ENCODE results near the gene PTBP1. TPM values are rescaled to one million over a fixed set of nuclear protein-coding genes. Genes with fewer than 3 reads are reported as not detected.

PTBP1 gene
- total RNA-seq, 1 experiment from 2014 or later = 197 TPM

DNA sequence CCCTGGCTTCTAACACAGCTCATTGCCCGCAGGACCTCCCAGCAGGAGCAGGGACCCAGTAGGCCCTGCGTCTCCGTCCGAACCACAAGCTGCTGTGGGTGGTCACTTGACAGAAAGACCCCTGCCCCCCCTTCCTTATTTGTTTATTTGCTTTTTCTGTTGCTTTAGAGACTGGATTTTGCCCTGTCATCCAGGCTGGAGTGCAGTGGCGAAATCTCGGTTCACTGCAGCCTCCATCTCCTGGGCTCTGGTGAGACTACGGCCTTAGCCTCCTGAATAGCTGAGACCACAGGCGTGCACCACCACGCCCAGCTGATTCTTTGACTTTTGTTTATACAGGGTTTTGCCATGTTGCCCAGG, 7.6 kb upstream of the PTBP1 start:
- H3K9me3 ChIP-seq = no peaks in the 10 kb centered on the region
- no peaks in the 10 kb centered on the region for H3K27me3 ChIP-seq
- no peak overlapping the region for H3K4me3 ChIP-seq
- no peaks in the 10 kb centered on the region for H3K36me3 ChIP-seq
- no peak for DNase-seq

DNA sequence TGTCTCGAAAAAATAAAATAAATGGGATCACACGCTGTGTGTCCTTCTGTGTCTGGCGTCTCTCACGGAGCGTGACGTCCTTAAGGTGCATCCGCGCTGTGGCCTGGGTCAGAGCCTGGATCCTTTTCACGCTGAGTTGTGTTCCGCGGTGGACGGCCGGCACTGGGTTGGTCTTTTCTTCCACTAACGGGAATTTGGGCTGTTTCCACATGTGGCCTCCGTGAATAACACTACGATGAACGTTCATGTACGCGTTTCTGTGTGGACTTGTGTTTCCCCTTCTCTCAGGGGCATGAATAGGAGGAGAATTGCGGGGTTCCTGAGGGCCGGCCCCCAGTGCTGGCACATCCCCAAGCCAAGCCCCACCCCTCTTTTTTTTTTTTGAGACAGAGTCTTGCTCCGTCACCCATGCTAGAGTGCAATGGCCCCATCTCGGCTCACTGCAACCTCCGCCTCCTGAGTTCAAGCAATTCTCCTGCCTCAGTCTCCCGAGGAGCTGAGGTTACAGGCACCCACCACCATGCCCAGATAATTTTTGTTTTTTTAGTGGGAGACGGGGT, 6.2 kb upstream of the PTBP1 start:
- DNase-seq = no peak
- Histone ChIP-seq H3K36me3 (no peaks in the 10 kb centered on the region), H3K4me3 (no peak overlapping the region), H3K27me3 (no peaks in the 10 kb centered on the region), H3K9me3 (no peaks in the 10 kb centered on the region)

DNA sequence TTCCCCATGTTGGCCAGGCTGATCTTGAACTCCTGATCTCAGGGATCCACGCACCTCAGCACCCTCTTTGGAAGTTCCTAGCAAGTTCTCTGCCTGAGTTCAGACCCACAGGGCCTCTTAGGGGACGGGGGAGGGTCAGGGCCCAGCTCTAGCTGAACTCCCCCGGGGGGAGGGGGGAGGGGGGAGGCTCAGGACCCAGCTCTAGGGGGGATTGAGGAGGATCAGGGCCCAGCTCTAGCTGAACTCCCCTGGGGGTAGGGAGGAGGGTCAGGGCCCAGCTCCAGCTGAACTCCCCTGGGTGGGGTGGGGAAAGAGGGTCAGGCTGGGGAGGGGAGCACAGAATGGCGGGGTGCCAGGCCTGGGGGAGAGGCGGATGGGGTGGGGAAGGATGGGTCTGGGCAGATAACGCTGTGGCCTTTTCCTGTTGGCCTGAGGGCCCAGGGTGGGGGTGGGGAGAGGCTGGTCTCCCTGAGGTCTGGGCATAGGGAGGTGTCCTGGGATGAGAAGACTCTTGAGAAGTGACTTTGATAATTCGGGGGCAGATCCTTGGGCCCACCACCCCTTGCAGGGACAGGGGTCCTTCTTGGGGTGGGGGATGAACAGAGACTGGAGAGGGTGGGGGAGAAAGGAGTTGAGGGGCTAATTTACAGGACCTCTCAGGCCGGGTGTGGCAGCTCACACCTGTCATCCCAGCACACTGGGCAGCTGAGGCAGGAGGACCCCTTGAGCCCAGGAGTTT, 5.5 kb upstream of the PTBP1 start:
- Histone ChIP-seq H3K9me3 (no peaks in the 10 kb centered on the region), H3K27me3 (no peaks in the 10 kb centered on the region), H3K36me3 (no peaks in the 10 kb centered on the region), H3K4me3 (no peak overlapping the region)
- DNase-seq = no peak

DNA sequence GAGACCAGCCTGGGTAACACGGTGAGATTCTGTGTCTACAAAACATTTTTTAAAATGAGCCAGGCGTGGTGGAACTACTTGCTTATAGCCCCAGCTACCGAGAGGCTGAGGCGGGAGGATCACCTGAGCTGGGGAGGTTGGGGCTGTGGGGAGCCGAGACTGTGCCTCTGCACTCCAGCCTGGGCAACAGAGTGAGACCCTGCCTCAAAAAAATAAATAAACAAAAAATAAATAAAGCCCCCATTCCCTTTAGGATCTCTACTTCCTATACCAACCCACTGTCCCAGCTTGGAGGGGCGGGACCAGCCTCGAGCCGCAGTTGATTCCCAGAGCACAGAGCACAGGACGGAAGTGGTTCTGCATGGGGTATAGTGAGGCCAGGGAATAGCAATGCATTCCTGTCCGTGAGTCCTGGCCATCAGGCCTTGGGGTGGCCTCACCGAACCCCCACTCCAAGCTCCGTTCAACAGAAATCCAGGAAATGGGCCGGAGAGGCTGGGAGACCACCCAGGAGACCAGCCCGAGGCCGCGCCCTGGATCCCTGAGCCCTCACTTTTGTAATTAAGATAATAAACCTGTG, 4.9 kb upstream of the PTBP1 start:
- no peak for DNase-seq
- H3K36me3 ChIP-seq = no peaks in the 10 kb centered on the region
- no peaks in the 10 kb centered on the region for H3K27me3 ChIP-seq
- no peak overlapping the region for H3K4me3 ChIP-seq
- no peaks in the 10 kb centered on the region for H3K9me3 ChIP-seq

DNA sequence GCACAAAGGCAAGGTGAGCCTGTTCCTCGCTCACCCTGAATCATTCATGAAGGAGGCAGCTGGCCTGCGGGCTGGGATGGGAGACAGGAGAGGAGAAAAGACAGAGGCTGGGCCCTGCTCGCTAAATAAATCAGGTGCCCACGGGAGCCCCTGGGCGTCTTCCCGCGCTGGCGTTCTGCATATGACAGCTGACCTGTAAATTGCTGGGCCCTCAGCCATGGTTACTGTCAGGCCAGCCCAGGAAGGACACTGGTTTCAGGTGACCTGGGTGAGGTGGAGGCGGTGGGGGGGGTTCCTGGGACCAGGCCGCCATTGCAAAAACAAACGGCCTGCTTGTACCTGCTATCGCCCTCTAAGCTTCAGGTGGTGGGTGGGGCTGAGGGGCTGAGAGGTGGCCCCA, 3.4 kb upstream of the PTBP1 start:
- Histone ChIP-seq H3K9me3 (no peaks in the 10 kb centered on the region), H3K4me3 (no peak overlapping the region), H3K36me3 (peaks cover 8% of the 10 kb centered on the region), H3K27me3 (no peaks in the 10 kb centered on the region)
- no peak for DNase-seq

DNA sequence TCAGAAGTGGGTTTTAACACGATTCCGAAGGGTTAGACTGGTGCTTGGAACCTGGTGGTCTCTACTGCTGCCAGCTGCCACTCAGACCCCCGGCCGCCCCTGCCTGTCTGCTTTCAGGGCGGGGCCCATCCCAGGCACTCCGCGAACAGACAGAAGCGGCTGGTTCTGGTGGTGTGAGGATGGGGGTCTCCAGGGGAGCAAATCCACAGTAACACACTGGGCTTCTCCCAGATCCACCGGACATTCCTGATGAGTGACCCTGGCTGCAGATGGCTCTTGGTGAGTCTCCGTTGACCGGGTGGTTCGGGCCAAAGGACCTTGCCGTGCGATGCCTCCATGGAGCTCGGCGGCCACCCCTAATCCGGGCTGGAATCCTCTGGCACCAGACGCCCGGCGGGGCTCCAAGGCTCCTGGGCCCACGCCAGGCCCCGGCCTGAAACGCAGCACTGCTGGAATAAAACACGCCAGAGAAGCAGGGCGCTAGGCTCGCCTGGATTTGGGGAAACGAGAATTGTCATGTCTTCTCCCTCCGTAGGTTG, 2.1 kb upstream of the PTBP1 start:
- no peak for DNase-seq
- Histone ChIP-seq H3K9me3 (no peaks in the 10 kb centered on the region), H3K36me3 (peaks cover 22% of the 10 kb centered on the region)

DNA sequence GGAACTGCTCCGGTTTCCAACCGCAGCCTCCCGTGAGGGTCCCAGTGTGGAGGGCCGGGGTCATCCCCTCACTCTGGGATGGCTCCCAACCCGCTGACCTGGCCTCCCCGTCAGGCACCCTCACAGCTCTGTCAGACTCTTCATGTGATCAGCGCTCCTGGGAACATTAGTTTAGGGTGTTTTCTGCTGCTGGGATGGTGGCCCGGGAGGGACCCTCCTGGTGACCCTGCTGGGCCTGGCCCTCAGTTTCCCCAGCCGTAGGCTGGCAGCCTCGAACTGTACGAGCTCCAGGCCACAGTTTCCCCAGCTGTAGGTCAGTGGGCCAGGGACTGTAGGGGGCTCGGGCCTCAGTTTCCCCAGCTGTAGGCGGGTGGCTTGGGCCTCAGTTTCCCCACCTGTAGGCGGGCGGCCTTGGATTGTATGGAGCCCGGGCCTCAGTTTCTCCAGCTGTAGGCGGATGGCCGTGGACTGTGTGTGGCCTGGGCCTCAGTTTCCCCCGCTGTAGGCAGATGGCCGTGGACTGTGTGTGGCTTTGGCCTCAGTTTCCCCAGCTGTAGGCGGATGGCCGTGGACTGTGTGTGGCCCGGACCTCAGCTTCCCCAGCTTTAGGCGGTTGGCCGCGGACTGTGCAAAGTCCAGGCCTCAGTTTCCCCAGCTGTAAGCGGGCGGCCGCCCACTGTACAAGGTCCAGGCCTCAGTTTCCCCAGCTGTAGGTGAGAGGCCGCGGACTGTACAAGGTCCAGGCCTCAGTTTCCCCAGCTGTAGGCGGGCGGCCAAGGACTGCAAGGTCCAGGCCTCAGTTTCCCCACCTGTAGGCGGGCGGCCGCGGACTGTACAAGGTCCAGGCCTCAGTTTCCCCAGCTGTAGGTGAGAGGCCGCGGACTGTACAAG, 1.3 kb upstream of the PTBP1 start:
- Histone ChIP-seq H3K4me3 (peak overlapping the region; percentile 58), H3K36me3 (peaks cover 28% of the 10 kb centered on the region), H3K9me3 (no peaks in the 10 kb centered on the region), H3K27me3 (no peaks in the 10 kb centered on the region)
- DNase-seq = no peak

More for the DNA sequence above, 2.1 kb upstream of the PTBP1 start:
- no peak overlapping the region for H3K4me3 ChIP-seq
- H3K27me3 ChIP-seq = no peaks in the 10 kb centered on the region

DNA sequence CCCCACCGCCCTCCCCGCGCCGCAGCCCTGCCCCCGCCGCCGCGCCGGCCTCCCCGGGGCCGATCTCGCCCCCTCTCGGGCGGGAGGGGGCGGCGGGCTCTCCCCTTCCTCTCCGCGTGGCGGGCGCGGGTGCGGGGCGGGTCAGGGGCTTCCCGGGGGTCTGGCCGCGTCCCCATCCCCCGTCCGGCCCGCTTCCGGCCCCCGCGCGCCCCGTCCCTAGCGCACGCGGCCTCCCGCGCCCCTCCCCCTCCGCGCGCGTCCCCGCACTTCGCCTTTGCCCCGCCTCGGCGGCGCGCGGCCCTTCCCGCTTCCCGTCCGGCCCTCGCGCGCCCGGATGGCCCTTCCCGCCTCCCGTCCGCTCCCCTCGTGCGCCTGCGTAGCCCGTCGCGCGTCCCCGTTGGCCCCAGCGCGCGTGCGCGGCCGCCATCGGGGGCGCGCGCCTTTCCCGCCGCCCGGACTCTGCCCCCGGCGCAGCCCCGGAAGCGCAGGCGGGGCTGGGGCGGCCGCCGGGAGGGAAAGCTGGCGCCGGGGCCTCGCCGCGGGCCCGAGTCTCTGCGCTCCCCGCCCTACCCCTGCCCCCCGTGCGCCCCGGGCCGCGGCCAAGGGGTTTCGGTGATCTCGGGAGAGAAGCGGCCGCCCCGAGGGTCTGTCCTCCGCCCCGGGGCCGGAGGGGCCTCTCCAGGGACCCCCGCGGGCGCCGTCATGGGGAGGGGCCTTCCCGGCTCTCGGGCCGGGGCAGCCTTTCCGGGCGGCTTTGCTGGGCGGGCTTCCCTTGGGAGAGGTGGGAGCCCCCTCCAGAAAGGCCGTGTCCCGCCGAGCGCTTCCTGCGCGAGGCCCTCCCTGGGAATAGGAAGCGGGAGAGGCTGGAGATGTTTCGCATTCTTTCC, 519 bp downstream of the PTBP1 start:
- Histone ChIP-seq H3K36me3 (peaks cover 42% of the 10 kb centered on the region), H3K27me3 (no peaks in the 10 kb centered on the region), H3K9me3 (no peaks in the 10 kb centered on the region), H3K4me3 (peak overlapping the region; percentile 80)
- DNase-seq = peak; percentile 86

DNA sequence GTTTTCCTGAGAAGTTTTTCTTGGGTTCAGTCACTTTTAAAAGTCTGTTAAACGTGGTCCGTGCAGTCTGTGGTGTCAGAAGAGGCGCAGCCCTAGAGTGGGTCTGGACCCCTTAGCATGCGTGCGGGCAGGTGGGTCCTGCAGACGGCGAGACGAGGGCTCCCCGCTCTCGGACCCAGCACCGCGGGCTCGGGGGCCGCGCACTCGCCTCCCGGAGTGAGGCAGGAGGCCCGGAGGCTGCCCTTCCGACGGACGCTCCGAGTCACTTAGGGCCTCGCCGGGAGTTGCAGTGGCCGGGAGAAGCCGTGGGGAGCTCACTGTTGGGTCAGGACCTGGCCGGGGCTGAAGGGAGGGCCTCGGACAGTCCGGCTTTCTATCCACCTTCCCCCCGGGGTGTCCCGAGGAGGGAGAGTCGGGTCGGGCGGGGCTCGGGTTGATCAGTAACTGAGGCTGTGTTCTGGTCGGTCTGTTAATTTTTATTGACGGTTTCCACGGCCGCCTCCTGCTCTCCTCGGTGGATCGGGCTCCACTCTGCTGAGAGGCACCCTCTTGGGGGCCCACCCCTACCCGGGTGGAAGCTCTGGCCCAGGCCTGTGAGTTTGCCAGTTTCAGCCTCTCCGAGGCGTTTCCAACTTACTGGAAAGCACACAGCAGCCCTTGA, 1.3 kb downstream of the PTBP1 start:
- Histone ChIP-seq H3K27me3 (no peaks in the 10 kb centered on the region), H3K9me3 (no peaks in the 10 kb centered on the region), H3K36me3 (peaks cover 45% of the 10 kb centered on the region), H3K4me3 (peak overlapping the region; percentile 80)
- no peak for DNase-seq

DNA sequence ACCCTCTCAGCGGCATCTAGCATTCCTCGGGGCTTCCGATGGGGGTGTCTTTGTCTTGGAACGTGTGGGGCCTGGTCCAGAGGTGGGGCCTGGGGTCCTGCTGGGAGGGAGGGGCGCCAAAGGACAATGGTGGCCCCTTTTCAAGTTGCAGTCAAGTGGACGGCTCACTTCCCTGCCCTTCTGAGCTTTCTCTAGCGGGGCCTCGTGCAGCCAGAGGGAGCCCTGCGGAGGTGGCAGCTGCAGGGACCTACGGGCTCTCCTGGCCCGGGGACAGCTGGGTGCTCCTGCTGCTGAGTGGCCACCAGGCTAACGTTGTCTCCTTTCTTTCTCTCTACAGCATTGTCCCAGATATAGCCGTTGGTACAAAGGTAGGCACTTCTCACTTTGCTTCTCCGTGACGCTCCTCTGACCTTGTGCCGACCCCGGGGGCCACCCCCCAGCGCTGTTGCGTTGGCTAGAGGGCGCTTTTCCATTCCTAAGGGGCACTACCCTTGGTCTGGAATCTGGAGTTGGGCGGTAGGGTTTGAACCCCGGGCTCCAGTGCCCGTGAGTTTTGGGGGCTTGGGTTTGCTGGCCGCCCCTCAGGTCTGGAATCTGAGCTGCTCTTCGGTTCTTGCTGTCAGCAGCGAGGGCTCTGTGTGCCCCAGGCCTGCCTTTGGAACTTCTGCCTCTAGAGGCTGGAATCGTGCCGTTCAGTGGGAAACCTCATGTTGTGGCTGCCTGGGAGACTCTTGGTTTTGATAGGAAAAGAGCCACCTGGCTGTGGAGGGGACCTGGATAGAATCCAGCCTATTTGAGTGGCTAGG, 2.0 kb downstream of the PTBP1 start:
- peak; percentile 31 for DNase-seq
- Histone ChIP-seq H3K27me3 (no peaks in the 10 kb centered on the region), H3K36me3 (peaks cover 51% of the 10 kb centered on the region), H3K4me3 (peak overlapping the region; percentile 80), H3K9me3 (no peaks in the 10 kb centered on the region)

DNA sequence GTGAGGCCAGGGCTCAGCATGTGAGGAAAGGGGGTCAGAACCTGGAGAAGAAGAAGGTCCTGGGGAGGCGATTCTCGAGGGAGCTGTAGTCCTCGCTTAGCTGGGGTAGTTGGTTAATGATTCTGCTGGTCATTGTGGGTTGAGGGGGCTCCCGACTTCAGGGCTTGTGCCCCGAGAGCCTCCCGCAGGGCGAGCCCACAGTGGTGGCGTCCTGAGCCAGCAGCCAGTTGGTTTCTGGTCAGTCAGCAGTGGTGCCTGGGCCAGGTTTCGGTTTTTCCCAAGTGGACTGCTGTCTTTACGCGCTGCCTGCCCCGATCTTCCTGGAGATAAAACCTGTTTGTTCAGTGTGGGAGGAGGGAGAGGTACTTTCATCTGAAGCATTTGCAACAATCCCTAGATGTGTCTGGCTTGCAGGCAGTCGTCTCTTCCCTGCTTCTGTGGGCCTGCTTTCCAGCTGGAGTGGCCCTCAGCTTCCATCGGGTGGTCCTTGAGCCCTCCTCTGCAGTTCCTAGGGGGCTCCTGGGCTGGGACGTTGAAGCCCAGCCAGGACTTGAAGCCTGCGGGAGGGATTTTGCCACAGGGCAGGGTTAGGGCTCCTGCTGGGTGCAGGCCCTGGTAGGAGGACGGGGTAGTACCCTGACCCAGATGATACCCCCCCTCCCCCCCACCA, 3.2 kb downstream of the PTBP1 start:
- DNase-seq = no peak
- H3K27me3 ChIP-seq = no peaks in the 10 kb centered on the region
- no peaks in the 10 kb centered on the region for H3K9me3 ChIP-seq
- peak overlapping the region; percentile 80 for H3K4me3 ChIP-seq
- peaks cover 60% of the 10 kb centered on the region for H3K36me3 ChIP-seq

DNA sequence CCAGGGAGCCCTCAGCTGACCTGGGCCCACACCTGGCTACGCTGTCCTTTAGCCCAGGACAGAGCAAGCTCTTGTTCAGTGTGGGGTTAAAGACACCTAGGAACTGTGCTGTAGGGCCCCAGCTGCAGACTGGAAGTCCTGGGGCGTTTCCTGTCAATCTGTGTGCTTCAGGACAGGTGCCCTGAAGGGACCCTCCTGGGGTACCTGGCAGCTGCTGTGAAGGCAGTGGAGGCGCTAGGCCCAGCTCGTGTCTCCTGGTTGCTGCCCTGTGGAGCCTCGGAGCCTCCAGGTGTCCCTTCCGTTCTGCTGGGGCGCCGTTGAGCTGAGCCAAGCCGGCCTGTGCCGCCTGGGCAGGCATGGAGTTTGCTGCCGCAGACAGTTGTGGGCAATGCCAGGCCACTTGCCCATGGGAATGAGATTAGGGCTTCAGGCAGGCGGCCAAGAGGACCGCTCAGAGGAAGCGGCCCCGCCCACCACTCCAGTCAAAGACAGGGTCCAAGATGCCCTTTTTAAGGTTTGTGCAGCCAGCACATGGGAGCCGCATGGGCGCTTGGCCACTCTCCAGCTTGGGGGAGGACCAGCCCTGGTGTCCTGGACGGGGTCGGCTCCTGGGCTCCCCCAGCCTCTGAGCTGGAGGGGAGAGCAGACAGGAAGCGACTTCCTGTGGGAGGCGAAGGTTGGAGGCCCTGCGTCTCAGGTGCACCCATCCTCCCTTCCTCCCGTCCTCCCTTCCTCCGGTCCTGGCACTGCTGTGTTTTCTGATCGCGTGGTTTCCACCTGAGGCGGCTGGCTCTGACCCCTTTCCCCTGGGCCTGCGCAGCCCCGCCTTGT, 4.0 kb downstream of the PTBP1 start:
- no peak overlapping the region for H3K4me3 ChIP-seq
- H3K9me3 ChIP-seq = no peaks in the 10 kb centered on the region
- H3K36me3 ChIP-seq = peaks cover 62% of the 10 kb centered on the region
- peak; percentile 68 for DNase-seq
- H3K27me3 ChIP-seq = no peaks in the 10 kb centered on the region

DNA sequence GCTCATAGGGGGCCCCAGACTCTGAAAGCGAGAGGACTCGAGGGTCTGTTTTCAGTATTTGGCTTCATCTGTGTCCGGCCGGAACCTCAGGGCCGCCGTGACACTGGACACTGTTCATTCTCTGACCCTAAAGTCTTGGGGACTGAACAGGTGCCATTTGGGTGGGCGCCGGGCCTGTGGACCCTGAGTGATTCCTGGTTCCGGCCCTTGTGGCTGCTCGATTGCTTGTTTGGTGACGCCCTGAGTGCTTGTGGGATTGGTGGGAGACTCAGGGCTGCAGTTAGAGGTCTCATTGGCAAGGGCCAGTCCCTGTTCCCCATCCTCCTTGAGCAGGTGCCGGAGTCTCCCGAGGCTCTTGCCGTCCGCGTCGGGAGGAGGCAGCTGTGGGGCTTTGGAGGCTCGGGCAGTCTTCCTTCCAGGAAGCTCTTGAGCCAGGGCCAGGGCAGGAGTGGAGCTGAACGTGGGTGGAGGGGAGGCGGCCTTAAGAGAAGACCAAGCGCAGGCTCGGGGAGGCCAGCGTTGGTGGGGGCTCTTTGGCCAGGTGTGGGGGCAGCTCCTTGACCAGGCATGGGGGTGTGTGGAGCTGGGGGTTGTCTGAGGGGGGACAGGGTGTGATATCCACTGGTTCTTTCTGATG, 4.7 kb downstream of the PTBP1 start:
- Histone ChIP-seq H3K4me3 (no peak overlapping the region), H3K36me3 (peaks cover 67% of the 10 kb centered on the region)
- no peak for DNase-seq

More for the DNA sequence above, 4.7 kb downstream of the PTBP1 start:
- Histone ChIP-seq H3K9me3 (no peaks in the 10 kb centered on the region), H3K27me3 (no peaks in the 10 kb centered on the region)
